ENCODE results near the gene MYO18B.

GRCh38 chr22:25697978-25698377 is 44.0 kb upstream of the MYO18B start:
- TF ChIP-seq, protein P1, sequence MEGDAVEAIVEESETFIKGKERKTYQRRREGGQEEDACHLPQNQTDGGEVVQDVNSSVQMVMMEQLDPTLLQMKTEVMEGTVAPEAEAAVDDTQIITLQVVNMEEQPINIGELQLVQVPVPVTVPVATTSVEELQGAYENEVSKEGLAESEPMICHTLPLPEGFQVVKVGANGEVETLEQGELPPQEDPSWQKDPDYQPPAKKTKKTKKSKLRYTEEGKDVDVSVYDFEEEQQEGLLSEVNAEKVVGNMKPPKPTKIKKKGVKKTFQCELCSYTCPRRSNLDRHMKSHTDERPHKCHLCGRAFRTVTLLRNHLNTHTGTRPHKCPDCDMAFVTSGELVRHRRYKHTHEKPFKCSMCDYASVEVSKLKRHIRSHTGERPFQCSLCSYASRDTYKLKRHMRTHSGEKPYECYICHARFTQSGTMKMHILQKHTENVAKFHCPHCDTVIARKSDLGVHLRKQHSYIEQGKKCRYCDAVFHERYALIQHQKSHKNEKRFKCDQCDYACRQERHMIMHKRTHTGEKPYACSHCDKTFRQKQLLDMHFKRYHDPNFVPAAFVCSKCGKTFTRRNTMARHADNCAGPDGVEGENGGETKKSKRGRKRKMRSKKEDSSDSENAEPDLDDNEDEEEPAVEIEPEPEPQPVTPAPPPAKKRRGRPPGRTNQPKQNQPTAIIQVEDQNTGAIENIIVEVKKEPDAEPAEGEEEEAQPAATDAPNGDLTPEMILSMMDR (IDR thresholded peaks at IDR 0.05): no peak
- TF ChIP-seq EZH2 (IDR thresholded peaks at IDR 0.05; ENCODE audit: borderline replicate concordance, insufficient read depth, low read depth, low read length, poor library complexity, severe bottlenecking): no peak
